A204.1 (cell line): Measurements from ENCODE around the gene USP24.
"Not testable (repeated sequence)": the region's sequence is repeated elsewhere in the genome, so short reads cannot be mapped to it uniquely, and the experiment has no call there.

Experiments
- FAIRE-seq: peaks from 2 replicates; lab custom pipeline; 2012; peaks lifted over from hg19 to GRCh38; lab: Jason Lieb, UNC

Gene USP24

DNA sequence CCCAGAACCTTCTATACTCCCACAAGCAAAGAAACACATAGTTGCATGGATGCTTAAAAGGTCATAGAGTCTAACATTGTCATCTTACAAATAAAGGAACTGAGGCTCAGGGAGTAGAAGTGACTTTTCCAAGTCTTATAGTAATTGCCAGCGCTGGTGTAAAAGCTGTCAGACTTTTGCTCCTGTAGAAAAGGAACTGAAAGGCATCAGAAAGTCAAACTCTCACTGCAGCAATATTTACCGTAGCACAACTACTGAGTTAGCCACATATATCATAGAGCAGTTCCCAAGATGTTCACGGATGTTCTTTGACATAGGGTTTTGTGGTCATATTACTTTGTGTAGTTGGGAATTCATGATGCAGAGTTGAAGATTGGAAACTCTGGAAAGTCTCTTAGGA lies 16.6 kb upstream of the USP24 start:
- FAIRE-seq: no peak

- FAIRE-seq: no peak
These were observed 15.5 kb upstream of the USP24 start for GRCh38 chr1:55230659-55231058.

DNA sequence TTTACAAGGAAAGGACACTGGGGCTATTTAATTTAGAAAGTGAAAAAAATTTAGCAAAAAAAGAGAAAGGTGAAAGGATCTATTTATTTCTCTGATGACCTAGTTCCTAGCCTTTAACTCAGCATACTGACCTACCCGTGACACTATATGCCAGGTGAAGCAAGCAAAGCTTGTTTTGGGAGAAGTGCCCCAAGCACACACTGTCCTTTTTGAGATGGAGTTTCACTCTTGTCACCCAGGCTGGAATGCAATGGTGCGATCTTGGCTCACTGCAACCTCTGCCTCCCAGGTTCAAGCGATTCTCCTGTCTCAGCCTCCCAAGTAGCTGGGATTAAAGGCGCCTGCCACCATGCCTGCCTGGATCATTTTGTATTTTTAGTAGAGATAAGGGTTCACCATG lies 14.6 kb upstream of the USP24 start:
- FAIRE-seq: not testable (repeated sequence)

DNA sequence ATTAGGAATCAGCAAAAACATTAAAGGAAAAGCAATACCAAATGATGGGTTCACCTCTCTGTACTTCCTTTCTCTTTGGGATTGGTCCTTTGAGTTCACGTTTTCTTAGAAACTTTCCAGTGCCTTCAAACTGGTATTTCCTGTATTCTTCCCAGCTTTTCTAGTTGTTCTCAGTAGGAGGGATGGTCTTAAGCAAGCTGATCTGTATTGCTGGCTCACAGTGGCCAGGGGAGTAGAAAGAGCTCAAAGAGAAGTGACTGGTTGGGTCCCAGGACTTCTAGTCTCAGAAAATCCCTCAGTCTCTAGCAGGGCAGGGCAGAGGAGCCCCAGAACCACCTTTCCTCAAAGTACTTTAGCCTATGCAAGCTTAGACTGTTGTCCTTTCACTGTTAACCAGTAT lies 10.1 kb upstream of the USP24 start:
- no peak for FAIRE-seq

DNA sequence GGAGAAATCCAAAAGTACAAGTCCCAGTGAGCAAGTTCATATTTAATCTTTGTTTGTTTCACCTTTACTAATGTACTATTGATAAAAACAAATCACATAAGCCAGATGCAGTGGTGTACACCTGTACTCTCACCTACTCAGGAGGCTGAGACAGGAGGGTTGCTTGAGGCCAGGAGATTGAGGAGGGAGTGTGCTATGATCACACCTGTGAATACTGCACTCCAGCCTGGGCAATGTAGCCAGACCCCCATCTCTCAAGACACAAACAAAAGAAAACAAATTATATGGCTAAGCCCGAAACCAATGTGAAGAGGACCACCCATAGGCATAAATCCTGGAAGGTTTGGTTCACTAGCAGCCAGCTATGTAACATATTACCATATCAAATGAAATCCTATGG lies 9.6 kb upstream of the USP24 start:
- no peak for FAIRE-seq

- FAIRE-seq: no peak
These were observed 7.0 kb upstream of the USP24 start for GRCh38 chr1:55222152-55222551.

- no peak for FAIRE-seq
These were observed 2.2 kb upstream of the USP24 start for GRCh38 chr1:55217226-55217986.

DNA sequence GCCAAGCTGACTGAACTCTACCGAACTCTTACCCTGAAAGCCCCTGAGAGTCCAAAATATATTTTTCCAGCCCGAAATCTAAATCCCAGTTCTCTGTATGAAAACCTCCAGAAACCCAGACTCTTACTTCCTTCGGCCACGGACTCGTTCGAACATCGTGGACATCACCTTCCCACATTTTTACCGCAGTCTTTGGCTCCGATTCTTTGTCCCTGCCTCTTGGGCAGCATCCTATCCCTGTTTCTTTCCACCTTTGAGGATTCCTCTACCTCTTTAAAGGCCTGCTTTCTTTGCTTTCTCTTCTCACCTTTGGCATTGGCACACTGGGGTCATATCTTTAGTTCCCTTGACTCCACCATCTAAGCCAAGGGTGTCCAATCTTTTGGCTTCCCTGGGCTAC lies 932 bp upstream of the USP24 start:
- no peak for FAIRE-seq

GRCh38 chr1:55214934-55215193 lies 300 bp downstream of the USP24 start:
- no peak for FAIRE-seq

DNA sequence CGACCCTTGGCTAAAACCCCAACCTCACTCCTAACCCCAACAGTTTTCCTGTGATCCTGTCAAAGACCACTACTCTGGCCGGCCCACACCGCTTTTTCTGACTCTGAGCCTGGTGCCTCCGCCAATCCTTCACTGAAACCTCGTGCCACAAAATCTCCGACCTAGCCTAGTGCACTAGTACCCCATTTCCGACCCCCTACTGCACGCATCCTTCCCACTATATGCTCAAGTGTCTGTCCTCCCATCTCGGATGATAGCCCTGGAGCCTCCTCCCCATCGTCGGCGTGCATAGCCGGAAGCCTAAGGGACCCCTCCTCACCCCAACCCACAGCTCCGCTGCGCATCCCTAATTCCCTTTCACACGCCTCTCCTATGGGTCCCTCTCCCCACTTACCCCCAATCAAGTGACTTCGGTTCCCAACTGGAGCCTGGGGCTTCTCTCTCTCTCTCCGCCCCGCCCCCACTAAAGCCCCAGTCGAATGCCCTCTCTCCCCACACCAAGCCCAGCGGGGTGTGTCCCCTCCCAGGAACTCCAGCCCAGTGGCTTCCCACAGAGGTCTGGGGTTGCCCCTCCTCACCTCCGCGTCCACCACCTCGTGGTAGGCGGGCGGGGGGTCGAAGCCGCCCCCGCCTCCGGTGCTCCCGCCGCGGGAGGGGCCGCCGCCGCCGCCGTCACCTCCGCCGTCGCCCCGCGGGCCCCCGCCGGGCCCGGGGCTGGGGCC lies 791 bp downstream of the USP24 start:
- FAIRE-seq: no peak

- FAIRE-seq: no peak
These were observed 1.3 kb downstream of the USP24 start for GRCh38 chr1:55213885-55214211.

DNA sequence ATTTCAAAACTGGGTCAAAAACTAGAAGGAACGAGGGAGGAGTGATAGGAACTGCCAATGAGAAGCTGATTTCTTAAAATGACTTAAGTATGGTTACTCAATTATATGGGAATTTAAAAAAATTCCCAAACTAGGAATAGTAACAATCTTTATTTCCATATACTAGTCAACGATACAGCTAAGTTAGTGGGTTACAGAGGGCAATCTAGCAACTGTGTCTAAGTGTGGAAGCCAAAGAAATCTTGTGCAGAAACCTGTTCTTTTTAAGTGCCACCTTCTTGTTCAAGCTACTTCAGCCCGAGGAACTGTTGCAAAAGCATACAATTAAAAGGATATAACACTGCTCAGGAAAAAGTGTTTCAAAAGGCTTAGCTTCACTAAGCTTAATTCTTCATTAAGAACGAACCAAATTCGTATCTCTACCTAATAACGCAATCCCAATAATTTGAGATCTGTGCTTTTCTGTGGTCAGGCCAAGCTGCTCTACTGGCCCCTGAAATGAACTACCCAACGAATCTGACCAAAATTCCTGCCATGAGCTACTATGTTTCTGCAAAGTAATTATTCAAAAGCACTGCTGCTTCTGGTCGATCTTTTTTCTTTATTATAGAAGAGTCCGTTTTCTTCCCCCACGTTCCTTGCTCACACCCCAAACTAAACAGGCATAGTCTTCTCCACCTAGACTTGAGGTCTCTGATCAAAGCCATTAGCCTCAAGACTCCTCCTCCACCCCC lies 1.8 kb downstream of the USP24 start:
- no peak for FAIRE-seq

- no peak for FAIRE-seq
These were observed 2.6 kb downstream of the USP24 start for GRCh38 chr1:55212349-55213150.

GRCh38 chr1:55211863-55212262 lies 3.3 kb downstream of the USP24 start:
- no peak for FAIRE-seq

DNA sequence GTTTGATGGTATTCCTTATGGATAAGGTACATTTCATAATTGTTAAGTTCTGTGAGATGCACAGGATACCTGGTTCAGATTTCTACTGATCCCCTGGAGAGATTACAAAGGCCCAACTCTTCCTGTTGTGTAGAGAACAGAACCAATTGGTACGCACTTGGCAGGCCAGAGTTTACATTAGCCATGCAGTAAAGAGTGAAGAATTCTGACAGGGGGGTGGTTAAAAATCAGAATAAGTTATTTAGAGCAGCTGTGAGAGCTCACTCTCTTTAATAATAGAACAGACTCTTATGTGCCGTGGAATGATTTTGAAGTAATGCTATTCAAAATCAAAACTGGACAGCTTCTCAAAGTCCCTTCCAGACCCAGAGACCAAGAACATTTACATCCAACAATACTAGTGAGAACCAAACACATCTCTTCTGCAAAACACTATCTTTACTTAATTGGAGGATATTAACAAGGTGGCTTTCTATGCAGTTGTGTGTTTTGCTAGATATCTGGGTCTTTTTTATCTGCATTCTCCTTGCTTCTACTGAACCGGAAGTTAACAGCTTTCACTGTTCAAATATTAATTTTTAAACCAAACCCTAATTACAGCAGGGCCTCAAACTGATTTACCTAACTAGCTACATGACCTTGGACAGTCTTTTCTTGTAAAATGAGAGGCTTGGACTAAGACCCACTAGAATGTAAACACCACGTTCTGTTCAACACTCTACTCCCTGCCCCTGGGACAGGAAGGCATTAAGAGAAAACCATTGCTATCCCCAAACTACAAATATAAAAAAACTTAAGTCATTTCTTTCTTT lies 4.0 kb downstream of the USP24 start:
- FAIRE-seq: no peak

GRCh38 chr1:55209247-55209646 lies 5.9 kb downstream of the USP24 start:
- FAIRE-seq: no peak

DNA sequence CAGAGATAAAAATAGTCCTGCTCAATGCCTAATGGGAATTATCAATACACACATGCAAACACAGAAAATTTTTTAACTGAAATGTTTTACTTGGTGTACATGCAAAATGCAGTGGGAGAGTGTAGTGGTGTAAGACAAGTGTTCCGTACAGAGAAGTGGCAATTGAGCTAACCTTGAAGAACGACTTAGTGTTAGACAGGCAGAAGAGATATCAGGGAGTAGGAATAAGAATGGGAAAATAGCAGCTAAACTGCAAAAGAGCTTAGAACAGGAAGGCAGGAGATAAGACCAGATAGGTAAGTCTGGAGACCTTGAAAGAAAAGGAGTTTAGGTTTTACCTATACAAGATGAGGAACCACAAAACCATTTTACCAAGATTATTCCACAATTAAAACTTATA lies 9.0 kb downstream of the USP24 start:
- no peak for FAIRE-seq

GRCh38 chr1:55204997-55205396 lies 10.2 kb downstream of the USP24 start:
- FAIRE-seq: no peak

- FAIRE-seq: no peak
These were observed 12.1 kb downstream of the USP24 start for GRCh38 chr1:55203064-55203463.

DNA sequence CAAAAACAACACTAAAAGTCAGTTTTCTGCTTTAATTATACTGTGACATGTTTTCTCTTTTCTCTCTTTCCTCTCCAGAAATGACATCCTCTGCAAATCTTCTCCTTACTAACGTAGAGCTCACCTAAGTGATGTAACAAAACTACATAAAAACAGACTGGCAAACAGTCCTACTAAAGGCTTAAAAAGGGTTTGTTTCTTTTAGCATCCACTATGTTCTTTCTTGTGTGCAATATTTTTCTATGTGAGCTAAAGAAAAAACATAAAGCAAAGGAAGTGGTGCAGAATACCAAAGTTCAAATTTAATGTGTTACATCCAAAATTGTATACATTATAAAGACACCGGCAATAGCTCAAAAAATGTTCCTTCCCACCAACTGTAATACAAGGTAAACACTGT lies 14.5 kb downstream of the USP24 start:
- FAIRE-seq: no peak

DNA sequence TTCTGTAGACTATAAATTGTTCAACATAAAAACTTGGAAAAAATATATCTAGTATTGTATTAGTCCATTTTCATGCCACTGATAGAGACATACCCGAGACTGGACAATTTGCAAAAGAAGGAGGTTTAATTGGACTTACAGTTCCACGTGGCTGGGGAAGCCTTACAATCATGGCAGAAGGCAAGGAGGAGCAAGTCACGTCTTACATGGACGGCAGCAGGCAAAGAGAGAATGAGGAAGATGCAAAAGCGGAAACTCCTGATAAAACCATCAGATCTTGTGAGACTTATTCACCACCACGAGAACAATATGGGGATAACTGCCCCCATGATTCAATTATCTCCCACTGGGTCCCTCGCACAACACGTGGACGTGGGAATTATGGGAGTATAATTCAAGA lies 15.4 kb downstream of the USP24 start:
- not testable (repeated sequence) for FAIRE-seq

DNA sequence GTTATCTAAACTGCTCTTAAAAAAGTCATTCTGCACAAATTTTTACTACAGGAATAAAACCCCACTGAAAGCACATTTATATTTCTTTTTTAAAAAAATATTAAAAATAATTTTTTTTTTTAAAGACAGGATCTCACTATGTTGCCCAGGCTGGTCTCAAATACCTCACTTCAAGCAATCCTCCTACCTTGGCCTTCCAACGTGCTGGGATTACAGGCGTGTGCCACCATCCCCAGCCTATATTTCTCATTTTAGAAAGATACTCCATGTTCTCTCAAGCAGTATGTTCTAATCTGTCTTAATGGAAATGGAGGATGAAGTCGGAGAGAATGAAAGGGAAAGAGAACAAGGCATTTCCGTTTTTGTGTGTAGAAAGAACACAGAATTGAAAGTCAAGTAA lies 17.1 kb downstream of the USP24 start:
- no peak for FAIRE-seq
